Measurements from ENCODE around the gene KCND3.

GRCh38 chr1:111731956-111732355, 257.5 kb downstream of the KCND3 start:
- TF ChIP-seq, protein P1, sequence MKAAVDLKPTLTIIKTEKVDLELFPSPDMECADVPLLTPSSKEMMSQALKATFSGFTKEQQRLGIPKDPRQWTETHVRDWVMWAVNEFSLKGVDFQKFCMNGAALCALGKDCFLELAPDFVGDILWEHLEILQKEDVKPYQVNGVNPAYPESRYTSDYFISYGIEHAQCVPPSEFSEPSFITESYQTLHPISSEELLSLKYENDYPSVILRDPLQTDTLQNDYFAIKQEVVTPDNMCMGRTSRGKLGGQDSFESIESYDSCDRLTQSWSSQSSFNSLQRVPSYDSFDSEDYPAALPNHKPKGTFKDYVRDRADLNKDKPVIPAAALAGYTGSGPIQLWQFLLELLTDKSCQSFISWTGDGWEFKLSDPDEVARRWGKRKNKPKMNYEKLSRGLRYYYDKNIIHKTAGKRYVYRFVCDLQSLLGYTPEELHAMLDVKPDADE (IDR thresholded peaks at IDR 0.05), result no peak
- TF ChIP-seq, protein P2, sequence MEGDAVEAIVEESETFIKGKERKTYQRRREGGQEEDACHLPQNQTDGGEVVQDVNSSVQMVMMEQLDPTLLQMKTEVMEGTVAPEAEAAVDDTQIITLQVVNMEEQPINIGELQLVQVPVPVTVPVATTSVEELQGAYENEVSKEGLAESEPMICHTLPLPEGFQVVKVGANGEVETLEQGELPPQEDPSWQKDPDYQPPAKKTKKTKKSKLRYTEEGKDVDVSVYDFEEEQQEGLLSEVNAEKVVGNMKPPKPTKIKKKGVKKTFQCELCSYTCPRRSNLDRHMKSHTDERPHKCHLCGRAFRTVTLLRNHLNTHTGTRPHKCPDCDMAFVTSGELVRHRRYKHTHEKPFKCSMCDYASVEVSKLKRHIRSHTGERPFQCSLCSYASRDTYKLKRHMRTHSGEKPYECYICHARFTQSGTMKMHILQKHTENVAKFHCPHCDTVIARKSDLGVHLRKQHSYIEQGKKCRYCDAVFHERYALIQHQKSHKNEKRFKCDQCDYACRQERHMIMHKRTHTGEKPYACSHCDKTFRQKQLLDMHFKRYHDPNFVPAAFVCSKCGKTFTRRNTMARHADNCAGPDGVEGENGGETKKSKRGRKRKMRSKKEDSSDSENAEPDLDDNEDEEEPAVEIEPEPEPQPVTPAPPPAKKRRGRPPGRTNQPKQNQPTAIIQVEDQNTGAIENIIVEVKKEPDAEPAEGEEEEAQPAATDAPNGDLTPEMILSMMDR (conservative IDR thresholded peaks at IDR 0.05; ENCODE audit: low read depth in 2 of 2), result no peak
- TF ChIP-seq EZH2phosphoT487 (IDR thresholded peaks at IDR 0.05; ENCODE audit: unreplicated experiment) (no peak), NANOG (IDR thresholded peaks at IDR 0.05; ENCODE audit: borderline replicate concordance) (no peak), CREB1 (CRISPR knock-in tag; IDR thresholded peaks at IDR 0.05; ENCODE audit: low read depth) (no peak), EZH2 (IDR thresholded peaks at IDR 0.05; ENCODE audit: low read depth, unreplicated experiment) (no peak)
- TF ChIP-seq, protein P3, sequence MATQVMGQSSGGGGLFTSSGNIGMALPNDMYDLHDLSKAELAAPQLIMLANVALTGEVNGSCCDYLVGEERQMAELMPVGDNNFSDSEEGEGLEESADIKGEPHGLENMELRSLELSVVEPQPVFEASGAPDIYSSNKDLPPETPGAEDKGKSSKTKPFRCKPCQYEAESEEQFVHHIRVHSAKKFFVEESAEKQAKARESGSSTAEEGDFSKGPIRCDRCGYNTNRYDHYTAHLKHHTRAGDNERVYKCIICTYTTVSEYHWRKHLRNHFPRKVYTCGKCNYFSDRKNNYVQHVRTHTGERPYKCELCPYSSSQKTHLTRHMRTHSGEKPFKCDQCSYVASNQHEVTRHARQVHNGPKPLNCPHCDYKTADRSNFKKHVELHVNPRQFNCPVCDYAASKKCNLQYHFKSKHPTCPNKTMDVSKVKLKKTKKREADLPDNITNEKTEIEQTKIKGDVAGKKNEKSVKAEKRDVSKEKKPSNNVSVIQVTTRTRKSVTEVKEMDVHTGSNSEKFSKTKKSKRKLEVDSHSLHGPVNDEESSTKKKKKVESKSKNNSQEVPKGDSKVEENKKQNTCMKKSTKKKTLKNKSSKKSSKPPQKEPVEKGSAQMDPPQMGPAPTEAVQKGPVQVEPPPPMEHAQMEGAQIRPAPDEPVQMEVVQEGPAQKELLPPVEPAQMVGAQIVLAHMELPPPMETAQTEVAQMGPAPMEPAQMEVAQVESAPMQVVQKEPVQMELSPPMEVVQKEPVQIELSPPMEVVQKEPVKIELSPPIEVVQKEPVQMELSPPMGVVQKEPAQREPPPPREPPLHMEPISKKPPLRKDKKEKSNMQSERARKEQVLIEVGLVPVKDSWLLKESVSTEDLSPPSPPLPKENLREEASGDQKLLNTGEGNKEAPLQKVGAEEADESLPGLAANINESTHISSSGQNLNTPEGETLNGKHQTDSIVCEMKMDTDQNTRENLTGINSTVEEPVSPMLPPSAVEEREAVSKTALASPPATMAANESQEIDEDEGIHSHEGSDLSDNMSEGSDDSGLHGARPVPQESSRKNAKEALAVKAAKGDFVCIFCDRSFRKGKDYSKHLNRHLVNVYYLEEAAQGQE (IDR thresholded peaks at IDR 0.05; ENCODE audit: unreplicated experiment), result no peak
